ENCODE data around the gene LAIR1. TPM values are rescaled to one million over a fixed set of nuclear protein-coding genes. Genes with fewer than 3 reads are reported as not detected.
"Not testable (repeated sequence)": the region's sequence is repeated elsewhere in the genome, so short reads cannot be mapped to it uniquely, and the experiment has no call there.

LAIR1 gene
- total RNA-seq, 1 donor from 2014 or later, result 1.0 TPM

- TF ChIP-seq CTCF (IDR thresholded peaks at IDR 0.05; ENCODE audit: insufficient read depth, low read length, poor library complexity, severe bottlenecking), result no peak
- H3K4me3 ChIP-seq (ENCODE audit: low read depth, low read length), result peak overlapping the region; percentile 9
- no peak for DNase-seq (ENCODE audit: low read depth)
- H3K27me3 ChIP-seq (ENCODE audit: control insufficient read depth, insufficient read depth, low read length), result peaks cover 14% of the 10 kb centered on the region
- no peaks in the 10 kb centered on the region for H3K36me3 ChIP-seq (ENCODE audit: control insufficient read depth, insufficient read depth, low read length)
Observed at GRCh38 chr19:54387991-54388801, 23.5 kb upstream of the LAIR1 start.

GRCh38 chr19:54383330-54383729 is 18.6 kb upstream of the LAIR1 start:
- no peaks in the 10 kb centered on the region for H3K36me3 ChIP-seq (ENCODE audit: control insufficient read depth, insufficient read depth, low read length)
- H3K4me3 ChIP-seq (ENCODE audit: low read depth, low read length), result no peak overlapping the region
- no peak for DNase-seq (ENCODE audit: low read depth)
- no peak for TF ChIP-seq CTCF (IDR thresholded peaks at IDR 0.05; ENCODE audit: insufficient read depth, low read length, poor library complexity, severe bottlenecking)
- peaks cover 6% of the 10 kb centered on the region for H3K27me3 ChIP-seq (ENCODE audit: control insufficient read depth, insufficient read depth, low read length)

DNA sequence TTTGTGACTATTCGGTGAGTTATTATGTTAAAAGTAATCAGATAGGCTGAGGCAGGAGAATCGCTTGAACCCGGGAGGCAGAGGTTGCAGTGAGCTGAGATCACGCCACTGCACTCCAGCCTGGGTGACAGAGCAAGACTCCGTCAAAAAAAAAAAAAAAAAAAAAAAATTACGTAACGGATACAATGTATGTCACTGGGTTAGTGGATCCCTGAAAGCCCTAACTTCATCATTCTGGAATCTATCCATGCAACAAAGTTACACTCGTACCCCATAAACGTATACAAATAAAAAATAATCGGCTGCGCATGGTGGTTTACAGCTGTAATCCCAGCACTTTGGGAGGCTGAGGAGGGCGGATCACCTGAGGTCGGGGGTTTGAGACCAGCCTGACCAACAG is 17.3 kb upstream of the LAIR1 start:
- DNase-seq (ENCODE audit: low read depth), result not testable (repeated sequence)

DNA sequence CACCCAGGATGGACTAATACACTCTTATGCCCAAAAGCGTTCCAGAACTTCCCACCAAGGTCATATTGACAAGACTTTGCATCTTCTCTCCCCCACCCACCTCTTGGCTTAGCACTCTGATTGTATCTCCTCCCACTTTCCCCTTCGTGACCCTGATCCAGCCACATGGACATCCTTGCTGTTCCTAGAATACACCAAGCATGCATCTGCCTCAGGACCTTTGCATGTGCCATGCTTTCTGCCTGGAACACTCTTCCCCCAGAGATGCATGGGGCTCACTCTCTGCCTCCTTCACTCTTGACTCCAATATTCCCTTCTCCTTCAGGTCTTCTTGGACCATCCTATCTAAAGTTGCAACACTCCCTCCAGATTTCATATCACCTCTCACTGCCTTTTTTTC is 16.2 kb upstream of the LAIR1 start:
- DNase-seq (ENCODE audit: low read depth), result no peak
- no peak for TF ChIP-seq CTCF (IDR thresholded peaks at IDR 0.05; ENCODE audit: insufficient read depth, low read length, poor library complexity, severe bottlenecking)
- Histone ChIP-seq H3K27me3 (ENCODE audit: control insufficient read depth, insufficient read depth, low read length) (no peaks in the 10 kb centered on the region), H3K4me3 (ENCODE audit: low read depth, low read length) (no peak overlapping the region), H3K36me3 (ENCODE audit: control insufficient read depth, insufficient read depth, low read length) (no peaks in the 10 kb centered on the region)

More for the DNA sequence above, 17.3 kb upstream of the LAIR1 start:
- H3K27me3 ChIP-seq (ENCODE audit: control insufficient read depth, insufficient read depth, low read length); H3K36me3 ChIP-seq (ENCODE audit: control insufficient read depth, insufficient read depth, low read length); H3K4me3 ChIP-seq (ENCODE audit: low read depth, low read length): not testable (repeated sequence)

- no peak for TF ChIP-seq CTCF (IDR thresholded peaks at IDR 0.05; ENCODE audit: insufficient read depth, low read length, poor library complexity, severe bottlenecking)
- Histone ChIP-seq H3K4me3 (ENCODE audit: low read depth, low read length) (no peak overlapping the region), H3K27me3 (ENCODE audit: control insufficient read depth, insufficient read depth, low read length) (no peaks in the 10 kb centered on the region), H3K36me3 (ENCODE audit: control insufficient read depth, insufficient read depth, low read length) (no peaks in the 10 kb centered on the region)
- DNase-seq (ENCODE audit: low read depth), result no peak
Observed at GRCh38 chr19:54379187-54379678, 14.5 kb upstream of the LAIR1 start.

DNA sequence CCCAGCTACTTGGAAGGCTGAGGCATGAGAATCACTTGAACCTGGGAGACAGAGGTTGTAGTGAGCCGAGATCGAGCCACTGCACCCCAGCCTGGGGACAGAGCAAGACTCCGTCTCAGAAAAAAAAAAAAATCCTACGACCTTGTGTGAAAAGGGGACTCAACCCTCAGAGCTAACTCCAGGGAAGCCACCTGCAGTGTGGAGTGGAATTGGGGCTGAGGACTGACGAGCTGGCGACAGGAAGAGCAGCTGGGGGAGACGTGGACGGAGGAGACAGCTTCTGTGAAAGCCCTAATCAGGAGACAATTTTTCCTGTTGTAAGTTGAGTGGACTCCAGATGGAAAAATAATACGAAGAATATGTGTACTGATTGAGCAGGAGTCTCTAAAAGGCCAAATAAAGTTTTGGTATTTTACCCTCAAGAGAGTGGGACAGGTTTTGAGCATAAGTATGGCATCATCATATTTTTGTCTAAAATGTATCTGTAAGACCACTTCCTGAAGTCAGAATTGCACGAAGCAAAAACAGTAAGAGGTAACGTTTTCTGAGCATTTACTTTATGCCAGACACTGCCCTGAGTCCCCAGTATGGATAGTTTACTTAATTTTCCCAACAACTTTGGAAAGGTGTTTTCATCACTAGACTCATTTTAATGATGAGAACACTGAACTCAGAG is 12.0 kb upstream of the LAIR1 start:
- no peak for TF ChIP-seq CTCF (IDR thresholded peaks at IDR 0.05; ENCODE audit: insufficient read depth, low read length, poor library complexity, severe bottlenecking)
- DNase-seq (ENCODE audit: low read depth), result no peak
- H3K36me3 ChIP-seq (ENCODE audit: control insufficient read depth, insufficient read depth, low read length), result no peaks in the 10 kb centered on the region
- H3K27me3 ChIP-seq (ENCODE audit: control insufficient read depth, insufficient read depth, low read length), result no peaks in the 10 kb centered on the region
- H3K4me3 ChIP-seq (ENCODE audit: low read depth, low read length), result no peak overlapping the region

DNA sequence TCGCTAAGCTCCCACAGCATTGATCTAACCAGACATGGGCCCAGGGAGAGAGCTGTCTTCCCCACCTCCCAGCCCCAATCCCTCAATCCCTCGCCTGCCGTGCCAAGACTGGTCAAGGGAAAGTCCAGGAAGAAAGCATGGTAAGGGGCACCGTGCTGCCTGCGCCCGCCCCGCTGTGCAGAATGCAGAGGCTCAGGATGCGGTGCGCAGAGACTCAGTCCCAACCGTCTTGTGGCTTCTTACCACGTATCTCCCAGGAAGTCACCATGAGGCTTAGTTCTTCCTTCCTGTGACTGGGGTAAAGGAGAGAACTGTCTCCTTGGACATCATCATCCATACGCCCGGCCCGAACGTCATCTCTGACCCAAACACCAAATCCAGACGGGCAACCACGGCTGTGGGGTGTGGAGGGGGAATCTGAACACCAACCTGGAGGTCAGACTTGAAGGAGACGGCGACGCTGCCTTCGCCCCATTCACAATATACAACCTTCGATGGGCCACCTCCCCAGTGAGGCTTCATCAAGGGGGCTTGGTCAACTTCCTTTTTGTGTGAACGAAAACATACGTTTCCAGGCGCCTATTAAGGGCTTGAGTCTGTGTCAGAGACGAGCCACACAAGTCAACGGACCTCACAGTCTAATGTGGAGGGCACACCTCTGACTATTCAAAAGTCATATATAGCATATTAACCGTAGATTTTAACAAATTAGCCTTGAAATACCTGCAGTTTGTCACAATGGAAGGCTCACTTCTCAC is 10.6 kb upstream of the LAIR1 start:
- not testable (repeated sequence) for H3K27me3 ChIP-seq (ENCODE audit: control insufficient read depth, insufficient read depth, low read length); H3K36me3 ChIP-seq (ENCODE audit: control insufficient read depth, insufficient read depth, low read length); DNase-seq (ENCODE audit: low read depth); H3K4me3 ChIP-seq (ENCODE audit: low read depth, low read length)
